Neural cell (in vitro differentiated cells): Measurements from ENCODE around the gene GNAS.

Source experiments
- POLR2AphosphoS5 ChIP-seq: IDR thresholded peaks from 2 replicates; pipeline ENCODE4 v1.6.1; 2012
- TAF1 ChIP-seq: IDR thresholded peaks from 2 replicates; pipeline ENCODE4 v1.6.1; 2012; ENCODE audit warnings: low read depth
- TF ChIP-seq, protein P1 (sequence below): fragments of 450-650 bp; IDR thresholded peaks from 2 replicates; pipeline ENCODE4 v1.5.1; 2014; ENCODE audit warnings: antibody characterized with exemption, mild to moderate bottlenecking, moderate library complexity; ENCODE audit not compliant: poor library complexity, severe bottlenecking

DNA sequence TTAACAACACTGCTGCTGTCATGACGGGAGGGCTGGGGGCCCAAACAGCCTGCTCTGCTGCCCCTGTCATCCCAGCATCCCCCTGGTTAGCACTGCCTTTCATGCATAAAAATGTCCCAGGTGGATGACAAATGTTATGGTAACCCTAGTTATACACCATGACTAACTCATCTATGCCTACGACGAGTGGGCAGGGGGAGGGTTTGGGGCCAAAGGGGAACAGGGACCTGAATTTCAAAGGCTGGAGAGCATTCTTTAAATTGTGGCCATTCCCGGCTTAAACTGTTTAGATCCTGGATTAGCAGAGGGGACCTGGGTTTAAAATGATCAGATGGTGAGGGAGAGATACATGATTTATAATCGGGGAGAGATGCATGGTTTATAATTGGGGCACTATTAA lies 26.2 kb upstream of the GNAS start:
- TF ChIP-seq POLR2AphosphoS5 (no peak), TAF1 (no peak)
- TF ChIP-seq, protein P1, sequence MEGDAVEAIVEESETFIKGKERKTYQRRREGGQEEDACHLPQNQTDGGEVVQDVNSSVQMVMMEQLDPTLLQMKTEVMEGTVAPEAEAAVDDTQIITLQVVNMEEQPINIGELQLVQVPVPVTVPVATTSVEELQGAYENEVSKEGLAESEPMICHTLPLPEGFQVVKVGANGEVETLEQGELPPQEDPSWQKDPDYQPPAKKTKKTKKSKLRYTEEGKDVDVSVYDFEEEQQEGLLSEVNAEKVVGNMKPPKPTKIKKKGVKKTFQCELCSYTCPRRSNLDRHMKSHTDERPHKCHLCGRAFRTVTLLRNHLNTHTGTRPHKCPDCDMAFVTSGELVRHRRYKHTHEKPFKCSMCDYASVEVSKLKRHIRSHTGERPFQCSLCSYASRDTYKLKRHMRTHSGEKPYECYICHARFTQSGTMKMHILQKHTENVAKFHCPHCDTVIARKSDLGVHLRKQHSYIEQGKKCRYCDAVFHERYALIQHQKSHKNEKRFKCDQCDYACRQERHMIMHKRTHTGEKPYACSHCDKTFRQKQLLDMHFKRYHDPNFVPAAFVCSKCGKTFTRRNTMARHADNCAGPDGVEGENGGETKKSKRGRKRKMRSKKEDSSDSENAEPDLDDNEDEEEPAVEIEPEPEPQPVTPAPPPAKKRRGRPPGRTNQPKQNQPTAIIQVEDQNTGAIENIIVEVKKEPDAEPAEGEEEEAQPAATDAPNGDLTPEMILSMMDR: no peak
